IPS DF 6.9 (cell line): ENCODE data around the gene FBXL3.
A peak's percentile ranks its signal among the peaks of the same experiment; 100 is the strongest.

Experiments used
- DNase-seq: peaks from one replicate; pipeline ENCODE4 v3.0.0-alpha.2; 2013; ENCODE audit warnings: low read depth, low spot score
- H3K27ac ChIP-seq: one replicate; pipeline ENCODE4 v1.5.1; 2013; ENCODE audit warnings: low read length, control low read depth
- H3K27me3 ChIP-seq: 2 replicates; pipeline ENCODE4 v1.6.1; 2013; ENCODE audit warnings: mild to moderate bottlenecking, low read length; ENCODE audit not compliant: control insufficient read depth, insufficient read depth
- H3K36me3 ChIP-seq: 2 replicates; pipeline ENCODE4 v1.6.1; 2013; ENCODE audit warnings: low read length; ENCODE audit not compliant: control insufficient read depth, insufficient read depth
- H3K4me1 ChIP-seq: 2 replicates; pipeline ENCODE4 v1.6.1; 2013; ENCODE audit warnings: low read length; ENCODE audit not compliant: control insufficient read depth, insufficient read depth
- H3K4me3 ChIP-seq: 2 replicates; pipeline ENCODE4 v1.5.1; 2013; ENCODE audit warnings: mild to moderate bottlenecking, low read length
- H3K9me3 ChIP-seq: 2 replicates; pipeline ENCODE4 v1.6.1; 2013; ENCODE audit warnings: low read length, inconsistent platforms; ENCODE audit not compliant: control insufficient read depth, insufficient read depth
- WGBS: extraction: QIAGEN DNeasy Blood & Tissue Kit; methylation state at CpG from one replicate; pipeline ENCODE4 v1.1.7; 2013; ENCODE audit warnings: mixed read lengths, missing lambda C conversion rate; ENCODE audit not compliant: insufficient read length, insufficient coverage; 5-methylcytosine and 5-hydroxymethylcytosine counted together

FBXL3 gene

GRCh38 chr13:77026861-77027621, at the start of gene FBXL3:
Gene FBXL3, minus strand, starts transcription at chr13:77027159. Its CDS starts 5,299 bp downstream, at chr13:77021860.
- DNase-seq = no peak
- no CpG with 5 or more reads among the region's 74 CpGs for whole genome bisulfite sequencing

GRCh38 chr13:77067519-77067918, 40.6 kb upstream of the FBXL3 start:
- Histone ChIP-seq H3K4me1 (no peaks in the 10 kb centered on the region), H3K9me3 (no peaks in the 10 kb centered on the region), H3K4me3 (no peak overlapping the region), H3K36me3 (peaks cover 1% of the 10 kb centered on the region; the same call in 1 of the 2 replicates), H3K27ac (no peak overlapping the region), H3K27me3 (no peaks in the 10 kb centered on the region)
- WGBS = no CpG with 5 or more reads among the region's 2 CpGs
- no peak for DNase-seq

More at GRCh38 chr13:77026861-77027621, at the start of gene FBXL3:
- Histone ChIP-seq H3K36me3 (no peaks in the 10 kb centered on the region), H3K4me3 (peak within 1 kb of the TSS; percentile 98), H3K9me3 (no peaks in the 10 kb centered on the region), H3K27me3 (no peaks in the 10 kb centered on the region), H3K4me1 (no peaks in the 10 kb centered on the region), H3K27ac (no peak within 1 kb of the TSS)

DNA sequence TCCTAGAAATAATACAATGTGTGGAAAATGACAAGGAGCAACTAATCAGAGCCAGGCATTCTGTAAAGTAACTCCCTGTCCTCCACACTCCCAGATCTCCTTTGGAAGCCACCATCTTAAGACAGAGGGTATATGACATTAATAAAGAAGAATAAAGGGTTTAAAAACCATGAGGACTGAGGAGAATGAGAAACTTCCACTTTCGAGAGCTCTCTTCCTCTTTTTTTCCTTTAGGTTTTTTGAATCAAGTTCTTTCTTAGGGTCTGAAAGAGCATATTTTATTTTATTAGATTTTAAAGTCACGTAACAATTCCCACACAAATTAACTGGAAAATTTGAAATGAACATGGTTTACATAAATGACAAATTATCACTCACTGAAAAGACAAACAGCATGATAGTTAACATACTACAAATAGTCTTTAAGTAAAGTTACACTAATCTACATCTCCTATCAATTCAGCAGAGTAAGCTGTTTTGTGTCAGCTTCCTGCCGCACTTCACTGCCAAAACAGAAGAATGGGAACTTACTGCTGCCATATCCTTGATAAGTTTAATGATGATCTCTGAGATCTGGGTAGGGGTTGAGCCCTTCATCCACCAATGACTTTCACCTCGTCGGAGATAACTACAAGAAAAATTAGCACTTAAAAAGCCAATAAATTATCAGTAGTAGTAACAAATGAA, 38.6 kb upstream of the FBXL3 start:
- H3K27ac ChIP-seq = no peak overlapping the region
- no CpG with 5 or more reads among the region's 5 CpGs for WGBS

DNA sequence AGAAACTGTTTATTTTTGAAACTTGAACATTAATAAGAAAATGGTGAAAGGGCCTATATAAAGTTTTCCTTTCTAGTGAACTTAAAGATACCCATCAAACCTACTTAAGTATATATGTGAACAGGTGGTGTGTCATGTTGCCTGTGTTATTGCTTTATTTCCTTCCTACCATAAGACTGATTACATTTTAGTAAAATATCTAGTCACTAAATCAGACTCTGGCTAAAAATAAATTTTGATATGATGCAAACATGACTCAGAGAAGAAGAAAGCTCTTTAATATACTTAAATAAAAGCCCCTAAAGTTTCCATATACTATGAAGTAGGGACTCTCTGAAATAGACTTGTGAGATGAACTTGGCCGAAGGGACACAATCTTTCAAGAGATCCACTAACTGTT, 35.1 kb upstream of the FBXL3 start:
- WGBS = no CpG with 5 or more reads among the region's 1 CpG
- Histone ChIP-seq H3K9me3 (no peaks in the 10 kb centered on the region), H3K4me3 (no peak overlapping the region), H3K36me3 (peaks cover 5% of the 10 kb centered on the region; the same call in 1 of the 2 replicates), H3K27me3 (no peaks in the 10 kb centered on the region), H3K27ac (no peak overlapping the region), H3K4me1 (no peaks in the 10 kb centered on the region)
- DNase-seq = no peak

More for the DNA sequence above, 38.6 kb upstream of the FBXL3 start:
- DNase-seq = no peak
- Histone ChIP-seq H3K36me3 (peaks cover 3% of the 10 kb centered on the region; the same call in 1 of the 2 replicates), H3K4me3 (no peak overlapping the region), H3K9me3 (no peaks in the 10 kb centered on the region), H3K27me3 (no peaks in the 10 kb centered on the region), H3K4me1 (no peaks in the 10 kb centered on the region)

GRCh38 chr13:77061362-77061761, 34.4 kb upstream of the FBXL3 start:
- DNase-seq = no peak
- H3K4me3 ChIP-seq = no peak overlapping the region
- no peaks in the 10 kb centered on the region for H3K9me3 ChIP-seq
- H3K4me1 ChIP-seq = no peaks in the 10 kb centered on the region
- H3K36me3 ChIP-seq = peaks cover 5% of the 10 kb centered on the region; the same call in 1 of the 2 replicates
- no CpG with 5 or more reads among the region's 2 CpGs for WGBS
- H3K27ac ChIP-seq = no peak overlapping the region
- H3K27me3 ChIP-seq = no peaks in the 10 kb centered on the region

DNA sequence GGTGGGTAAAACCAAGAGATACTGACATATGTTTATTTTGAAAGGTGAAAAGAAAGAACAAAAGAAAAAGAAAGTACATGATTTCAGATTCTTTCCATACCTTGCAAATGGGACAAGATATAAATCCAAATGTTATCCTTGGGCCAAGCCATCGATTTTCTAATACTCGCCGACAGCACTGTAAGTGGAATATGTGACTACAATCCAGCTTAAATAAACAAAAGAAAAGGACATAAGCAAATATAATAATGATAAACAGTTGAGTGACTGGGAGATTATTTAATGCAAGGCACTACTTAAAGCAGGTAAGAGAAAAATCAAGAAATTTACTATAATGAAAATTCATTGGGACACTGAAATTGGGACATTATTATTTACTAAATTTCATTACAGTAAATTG, 29.9 kb upstream of the FBXL3 start:
- Histone ChIP-seq H3K9me3 (no peaks in the 10 kb centered on the region), H3K27me3 (no peaks in the 10 kb centered on the region), H3K4me3 (no peak overlapping the region), H3K36me3 (peaks cover 2% of the 10 kb centered on the region; the same call in 1 of the 2 replicates), H3K4me1 (no peaks in the 10 kb centered on the region), H3K27ac (no peak overlapping the region)
- no CpG with 5 or more reads among the region's 3 CpGs for WGBS
- no peak for DNase-seq

DNA sequence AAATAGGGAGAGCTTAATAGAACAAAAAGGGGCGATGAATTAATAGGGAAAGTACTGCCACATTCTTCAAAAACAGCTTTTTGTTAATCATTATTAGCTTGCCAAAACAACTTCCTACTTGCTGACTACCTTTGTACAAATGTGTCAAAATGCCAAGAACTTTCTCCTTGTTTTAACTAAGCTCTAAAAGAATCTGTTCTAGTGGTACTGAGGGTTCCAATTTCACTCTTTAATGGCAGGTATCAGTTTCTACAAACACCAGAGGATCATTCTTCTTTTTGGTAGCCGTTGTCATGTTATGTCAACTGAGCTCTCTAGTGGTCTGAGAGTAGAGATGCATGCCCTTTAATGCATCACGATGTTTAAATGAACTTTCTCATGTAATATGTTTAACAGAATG, 29.4 kb upstream of the FBXL3 start:
- Histone ChIP-seq H3K27ac (no peak overlapping the region), H3K36me3 (peaks cover 2% of the 10 kb centered on the region; the same call in 1 of the 2 replicates), H3K4me3 (no peak overlapping the region), H3K4me1 (no peaks in the 10 kb centered on the region), H3K9me3 (no peaks in the 10 kb centered on the region), H3K27me3 (no peaks in the 10 kb centered on the region)
- no CpG with 5 or more reads among the region's 3 CpGs for WGBS
- DNase-seq = no peak

GRCh38 chr13:77055158-77055557, 28.2 kb upstream of the FBXL3 start:
- WGBS = no CpG with 5 or more reads among the region's 2 CpGs
- H3K36me3 ChIP-seq = peaks cover 2% of the 10 kb centered on the region; the same call in 1 of the 2 replicates
- no peak overlapping the region for H3K27ac ChIP-seq
- no peak overlapping the region for H3K4me3 ChIP-seq
- DNase-seq = no peak
- H3K9me3 ChIP-seq = no peaks in the 10 kb centered on the region
- H3K4me1 ChIP-seq = no peaks in the 10 kb centered on the region
- no peaks in the 10 kb centered on the region for H3K27me3 ChIP-seq

- no peaks in the 10 kb centered on the region for H3K27me3 ChIP-seq
- no peaks in the 10 kb centered on the region for H3K9me3 ChIP-seq
- WGBS = no CpG with 5 or more reads among the region's 4 CpGs
- H3K4me3 ChIP-seq = no peak overlapping the region
- peaks cover 3% of the 10 kb centered on the region; the same call in 1 of the 2 replicates for H3K4me1 ChIP-seq
- H3K36me3 ChIP-seq = no peaks in the 10 kb centered on the region; the same call in 1 of the 2 replicates
- H3K27ac ChIP-seq = no peak overlapping the region
- no peak for DNase-seq
These were observed 26.2 kb upstream of the FBXL3 start for GRCh38 chr13:77053192-77053591.

GRCh38 chr13:77048681-77049080, 21.7 kb upstream of the FBXL3 start:
- no peaks in the 10 kb centered on the region for H3K27me3 ChIP-seq
- WGBS = no CpG with 5 or more reads among the region's 4 CpGs
- H3K9me3 ChIP-seq = no peaks in the 10 kb centered on the region
- no peak overlapping the region for H3K27ac ChIP-seq
- H3K4me3 ChIP-seq = no peak overlapping the region
- H3K4me1 ChIP-seq = peaks cover 3% of the 10 kb centered on the region; the same call in 1 of the 2 replicates
- no peak for DNase-seq
- no peaks in the 10 kb centered on the region for H3K36me3 ChIP-seq
